HG03354 (cell line): ENCODE measurements around the gene VTI1A.

Source experiments
- ATAC-seq: cut with Tn5 transposase; IDR thresholded peaks from one replicate; pipeline ENCODE4 v1.9.1; 2021; ENCODE audit warnings: mild to moderate bottlenecking; ENCODE audit not compliant: unreplicated experiment, poor library complexity, severe bottlenecking

The VTI1A gene

GRCh38 chr10:112618814-112619213, 171.8 kb downstream of the VTI1A start:
- ATAC-seq: no peak

DNA sequence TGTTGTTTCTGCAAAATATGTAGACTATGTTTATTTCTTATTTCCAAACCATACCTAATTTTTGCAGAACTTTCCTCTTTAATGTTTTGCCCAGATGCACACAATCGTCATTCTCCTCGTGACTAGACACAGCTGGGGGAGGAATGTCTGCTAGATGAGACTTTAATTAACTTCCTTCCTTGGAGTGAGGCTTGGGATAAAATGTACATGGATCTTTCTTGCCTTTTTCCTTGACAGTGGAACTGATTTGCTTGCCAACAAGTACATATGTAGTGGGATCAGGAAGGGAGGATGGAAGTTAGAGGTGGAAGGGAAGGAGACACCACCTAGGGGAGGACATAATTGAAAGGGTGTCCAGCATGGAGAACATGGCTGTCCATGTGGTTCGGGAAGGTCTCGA, 172.5 kb downstream of the VTI1A start:
- ATAC-seq: no peak

DNA sequence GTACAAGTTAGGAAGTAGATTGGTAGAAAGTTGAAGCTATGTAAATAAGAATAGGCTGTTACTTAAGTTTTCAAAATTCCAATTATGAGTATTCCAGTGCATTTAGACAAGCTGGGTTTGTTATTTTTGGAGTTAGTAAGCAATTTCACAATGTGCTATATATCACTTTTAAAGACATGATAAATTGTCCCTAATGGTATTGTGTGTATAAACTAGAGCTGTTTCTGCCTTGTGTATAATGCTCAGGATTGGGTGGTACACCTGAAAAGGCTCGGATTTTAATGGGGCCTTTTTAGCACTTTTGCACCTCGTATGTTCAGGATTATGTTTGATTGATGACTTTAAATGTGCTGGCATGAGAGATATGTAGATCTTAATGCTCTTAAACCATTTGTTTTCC, 175.8 kb downstream of the VTI1A start:
- no peak for ATAC-seq

GRCh38 chr10:112624546-112625048, 177.6 kb downstream of the VTI1A start:
- no peak for ATAC-seq

- ATAC-seq: no peak
Measured at GRCh38 chr10:112628951-112629609, 182.1 kb downstream of the VTI1A start.

- no peak for ATAC-seq
Measured at GRCh38 chr10:112631501-112632400, 184.7 kb downstream of the VTI1A start.

- ATAC-seq: no peak
Measured at GRCh38 chr10:112634096-112634830, 187.2 kb downstream of the VTI1A start.

GRCh38 chr10:112637901-112638300, 190.9 kb downstream of the VTI1A start:
- no peak for ATAC-seq

GRCh38 chr10:112639298-112639697, 192.3 kb downstream of the VTI1A start:
- ATAC-seq: no peak

DNA sequence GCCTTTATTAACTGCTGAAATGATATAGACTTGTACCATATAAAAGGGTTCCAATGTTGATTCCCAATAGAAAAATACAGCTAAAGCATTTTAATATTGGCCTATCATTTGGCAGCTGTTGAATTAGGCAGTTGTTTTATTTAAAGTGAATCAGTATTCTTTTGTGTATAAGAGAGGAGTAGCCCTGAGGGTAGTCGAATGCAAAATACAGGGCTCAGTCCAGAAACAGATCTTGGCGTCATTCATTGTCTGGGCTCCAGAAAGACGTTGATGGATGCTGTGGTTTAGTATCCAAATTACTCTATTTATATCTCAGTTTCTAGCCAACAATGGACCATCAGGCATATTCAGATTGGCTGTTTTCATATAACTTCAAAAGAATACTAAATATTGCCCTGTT, 193.6 kb downstream of the VTI1A start:
- ATAC-seq: no peak

GRCh38 chr10:112643600-112644264, 196.7 kb downstream of the VTI1A start:
- ATAC-seq: no peak

- ATAC-seq: no peak
Measured at GRCh38 chr10:112644265-112644645, 197.2 kb downstream of the VTI1A start.

DNA sequence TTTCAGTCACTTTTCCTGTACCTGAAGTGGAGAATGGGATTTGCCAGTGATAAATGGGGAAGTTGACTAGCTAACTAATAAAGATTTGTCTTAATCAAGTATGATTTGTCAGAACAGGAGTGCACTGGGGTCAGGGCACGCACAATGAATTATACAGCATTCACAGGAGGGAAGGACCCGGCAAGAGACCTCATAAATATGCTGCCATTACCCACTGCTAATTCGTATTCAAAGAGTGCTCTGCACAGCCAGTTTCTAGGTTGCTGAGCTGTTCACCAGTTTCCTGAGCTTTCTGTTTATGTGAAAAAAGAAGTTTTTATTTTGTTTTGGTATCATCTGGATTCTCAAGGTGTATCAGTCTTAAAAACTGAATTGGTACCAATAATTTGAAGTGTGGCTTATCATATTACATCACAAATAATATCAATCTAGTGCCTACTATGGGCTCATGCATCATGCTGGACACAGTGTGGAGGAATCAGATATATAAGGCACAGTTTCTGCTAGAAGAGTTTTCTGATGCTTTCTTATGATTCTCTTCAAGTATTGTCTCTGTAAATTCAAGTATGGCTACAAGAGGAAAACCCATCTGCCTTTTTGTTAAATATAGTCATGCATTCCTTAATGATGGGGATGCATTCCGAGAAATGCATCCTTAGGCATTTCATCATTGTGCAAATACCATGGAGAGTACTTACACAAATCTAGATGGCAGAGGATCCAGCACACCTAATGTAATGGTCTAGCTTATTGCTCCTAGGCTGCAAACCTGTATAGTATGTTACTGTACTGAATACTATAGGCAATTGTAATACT, 202.2 kb downstream of the VTI1A start:
- ATAC-seq: no peak

DNA sequence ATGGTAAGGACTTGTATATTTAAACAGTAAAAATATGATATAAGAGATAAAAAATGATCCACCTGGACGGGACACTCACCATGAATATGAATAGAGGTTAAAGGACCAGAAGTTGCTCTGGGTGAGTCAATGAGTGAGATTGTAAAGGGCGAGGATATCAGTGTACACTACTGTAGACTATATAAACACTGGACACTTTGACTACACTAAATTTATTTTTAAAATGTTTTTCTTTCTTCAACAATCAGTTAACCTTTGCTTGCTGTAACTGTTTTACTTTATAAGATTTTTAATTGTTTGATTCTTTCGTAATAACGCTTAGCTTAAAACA, 202.8 kb downstream of the VTI1A start:
- no peak for ATAC-seq

GRCh38 chr10:112650588-112651030, 203.6 kb downstream of the VTI1A start:
- ATAC-seq: no peak

DNA sequence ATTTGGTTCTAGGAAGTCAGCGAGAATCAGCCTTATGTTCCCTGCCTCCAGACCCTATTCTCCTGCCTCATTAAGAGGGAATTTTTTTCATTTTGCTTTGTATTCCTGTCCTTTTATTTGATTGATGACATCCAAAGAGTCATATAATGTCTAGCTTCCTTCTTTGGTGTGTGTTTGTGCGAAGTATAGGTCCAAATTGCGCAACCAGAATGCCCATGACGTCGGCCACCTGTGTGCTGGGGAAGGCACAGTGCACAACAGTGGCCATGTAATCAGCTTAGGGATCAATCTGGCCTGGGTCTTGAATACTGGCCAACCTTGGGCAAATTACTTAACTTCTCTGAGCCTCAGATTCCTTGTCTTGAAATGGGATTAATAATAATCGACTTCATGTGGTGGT, 206.2 kb downstream of the VTI1A start:
- no peak for ATAC-seq

GRCh38 chr10:112653851-112654250, 206.8 kb downstream of the VTI1A start:
- ATAC-seq: no peak

DNA sequence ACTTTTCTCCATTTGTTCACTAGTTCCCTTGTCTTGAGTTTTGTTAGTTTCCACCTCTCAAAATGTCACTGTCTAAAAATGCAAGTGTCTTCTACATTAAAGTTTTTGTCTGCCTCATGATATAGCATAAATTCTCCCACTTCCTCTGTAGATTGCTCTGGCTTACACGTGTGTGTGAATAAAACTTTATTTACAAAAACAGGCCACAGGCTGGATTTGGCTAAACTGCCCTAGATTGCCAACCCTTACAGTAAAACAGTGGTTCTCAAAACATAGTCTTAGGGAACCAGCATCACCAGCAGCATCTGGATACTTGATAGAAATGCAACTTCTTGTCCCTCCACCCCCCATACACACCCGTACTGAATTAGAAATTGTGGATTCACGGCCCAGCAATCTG, 207.8 kb downstream of the VTI1A start:
- ATAC-seq: no peak

DNA sequence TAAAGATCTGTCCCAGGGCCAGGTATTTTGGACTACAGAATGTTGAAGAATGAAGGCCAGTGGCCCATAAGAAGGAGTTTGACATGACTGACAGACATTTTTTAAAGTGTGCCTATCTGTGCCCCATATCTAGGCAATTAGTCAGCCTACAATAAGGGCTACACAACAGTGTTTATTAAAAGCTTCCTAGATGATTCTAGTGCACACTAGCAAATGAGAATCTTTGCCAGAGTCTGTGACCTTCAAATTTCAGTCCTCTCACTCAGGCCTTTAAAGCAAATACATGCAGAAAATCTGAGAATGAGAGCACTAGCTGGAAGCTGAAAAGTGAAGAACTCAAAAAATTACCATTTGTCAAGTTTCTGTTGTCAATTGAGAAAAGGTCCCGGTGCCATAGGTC, 208.7 kb downstream of the VTI1A start:
- ATAC-seq: no peak
